Heart left ventricle (tissue), 16 donors: ENCODE data around the gene PIF1. TPM values are rescaled to one million over a fixed set of nuclear protein-coding genes. Genes with fewer than 3 reads are reported as not detected.

ENCODE experiments used
- ATAC-seq, 4 donors: fragments of 200-7000 bp; cut with Tn5 transposase; one replicate each; pipeline ENCODE4 v1.9.1; 2020 to 2022; ENCODE audit warnings: moderate library complexity in 4 of 4, mild to moderate bottlenecking in 3 of 4, moderate number of reproducible peaks in 1 of 4
- DNase-seq, 5 donors: peaks; one replicate each; pipeline ENCODE4 v3.0.0-alpha.2; 2020
- H3K27ac ChIP-seq, 12 donors: fragments of 200-600 bp; sonication (generic) in 4 of 12; one replicate each; pipeline versions ENCODE4 v1.5.0 to v1.8.0; 2016 to 2022; ENCODE audit warnings: mild to moderate bottlenecking in 2 of 12
- H3K27me3 ChIP-seq, 9 donors: fragments of 200-600 bp; sonication (generic) in 2 of 9; one replicate each; pipeline versions ENCODE4 v1.5.1 to v1.8.0; 2016 to 2022; ENCODE audit warnings: mild to moderate bottlenecking in 3 of 9
- H3K36me3 ChIP-seq, 9 donors: fragments of 200-600 bp; sonication (generic) in 2 of 9; one replicate each; pipeline versions ENCODE4 v1.5.0 to v1.8.0; 2018 to 2022; ENCODE audit warnings: mild to moderate bottlenecking in 2 of 9
- H3K4me1 ChIP-seq, 12 donors: fragments of 200-600 bp; sonication (generic) in 4 of 12; one replicate each; pipeline versions ENCODE4 v1.5.0 to v1.8.0; 2016 to 2022; ENCODE audit warnings: mild to moderate bottlenecking in 3 of 12
- H3K4me3 ChIP-seq, 12 donors: fragments of 200-600 bp; sonication (generic) in 4 of 12; one replicate each; pipeline versions ENCODE4 v1.5.0 to v1.8.0; 2017 to 2022; ENCODE audit warnings: mild to moderate bottlenecking in 9 of 12, moderate library complexity in 4 of 12
- H3K9me3 ChIP-seq, 12 donors: fragments of 200-600 bp; sonication (generic) in 4 of 12; one replicate each; pipeline versions ENCODE4 v1.5.0 to v1.8.0; 2016 to 2022; ENCODE audit warnings: mild to moderate bottlenecking in 1 of 12
- CTCF ChIP-seq, 12 donors: fragments of 200-600 bp; sonication (generic) in 4 of 12; IDR thresholded peaks; one replicate each; pipeline versions ENCODE4 v1.5.0 to v1.8.0; 2018 to 2022; ENCODE audit warnings: antibody characterized with exemption in 12 of 12, mild to moderate bottlenecking in 5 of 12
- POLR2A ChIP-seq, 2 donors: fragments of 450-650 bp; IDR thresholded peaks; one replicate each; pipeline ENCODE4 v1.6.1; 2017; ENCODE audit warnings: antibody characterized with exemption in 2 of 2, mild to moderate bottlenecking in 2 of 2, moderate library complexity in 2 of 2
- WGBS, 4 donors: extraction: QIAGEN DNeasy Blood & Tissue Kit in 2 of 4; methylation state at CpG; one replicate each; pipeline versions ENCODE4 v1.1.5 to v1.1.7; 2013 to 2018; 5-methylcytosine and 5-hydroxymethylcytosine counted together
- intact Hi-C, 10 donors: fragments of 100-400 bp; cut with DNase I; formaldehyde crosslinking; loops; one replicate each; pipeline versions ENCODE4 v1.11.1 to v1.14.2; 2022
- polyA plus RNA-seq, 2 donors: library from polyadenylated mRNA; stranded (reverse); fragments of 200-250 nt; gene quantifications; one replicate each; pipeline ENCODE4 v1.2.3, GENCODE V29; 2013
- total RNA-seq, 9 donors: library from RNA; depleted of rRNA in 2 of 9; stranded (reverse); fragments of >200 nt in 2 of 9; fragmentation: NEBNext Ultra II Directional in 3 of 9; extraction: Animal tissue kit (Norgen Biotek cat#: 25700) in 3 of 9; gene quantifications; one replicate each; pipeline versions ENCODE4 v1.1.0 to v1.2.4, GENCODE V29; 2016 to 2023
- donor health status: ischemic (EF 13 %, LVEDD 7.1; RV severe dilation, severe dysfunction).
- donor health status: healthy with polysubstance abuse.
- donor health status: DM: no; HTN: yes; CAD: no.
- donor health status: DM: no; HTN: no; CAD: no.
- donor health status: ischemic (EF 25% LVEDD 6.9; RV normal size, moderate dysfunction).
- donor health status: ischemic (EF 25% LVEDD 5.7; RV mildly dilated, moderate dysfunction).
- donor health status: healthy.
- donor health status: DM: yes; HTN: yes; CAD: no.
- donor health status: ischemic (EF 35%, LVEDD 5.7; RV mildly dilated, moderate dysfunction).
- donor health status: nonischemic (EF 11% LVEDD 7.7; RV severe dilation, severe dysfunction).
- donor health status: DM: yes; HTN: yes; CAD: no.
- donor health status: PGD.
- donor health status: ischemic (EF 29% LVEDD 5.4; RV normal size, mild dysfunction).
- donor health status: nonischemic (EF 23%, LVEDD 6.1; RV moderate dilation, normal function).

The PIF1 gene
- total and polyA plus RNA-seq, 11 donors, result 0.23 to 4.6 (median 0.52) TPM; not detected in 2

GRCh38 chr15:64856429-64857145 lies 31.1 kb upstream of the PIF1 start:
- DNase-seq (peak in 4 of 5 donors; percentile 38 to 74 (median 70)), ATAC-seq (peak; percentile 25 to 73 (median 70))
- intact Hi-C loops, result no loop called here
- TF ChIP-seq CTCF (IDR thresholded peaks at IDR 0.05), result peak in 2 of 12 donors; percentile 10 to 12
- no peak for TF ChIP-seq POLR2A (IDR thresholded peaks at IDR 0.05)
- WGBS, 4 donors, result 16 to 43% (median 36%) methylated on average over 4 to 5 of the region's 5 CpGs
- peak overlapping the region in 1 of 12 donors; percentile 4 for H3K4me3 ChIP-seq
- peaks cover 18 to 95% (median 62%) of the 10 kb centered on the region in 12 donors for H3K4me1 ChIP-seq
- peaks cover 0 to 100% (median 40%) of the 10 kb centered on the region in 9 donors for H3K36me3 ChIP-seq
- H3K27me3 ChIP-seq, result no peaks in the 10 kb centered on the region
- no peaks in the 10 kb centered on the region for H3K9me3 ChIP-seq
- peak overlapping the region; percentile 8 to 83 (median 71) for H3K27ac ChIP-seq

GRCh38 chr15:64855205-64855975 lies 29.9 kb upstream of the PIF1 start:
- DNase-seq (no peak), ATAC-seq (no peak)
- no peaks in the 10 kb centered on the region for H3K9me3 ChIP-seq
- H3K27ac ChIP-seq, result peak overlapping the region in 9 of 12 donors; percentile 29 to 83 (median 74)
- no peaks in the 10 kb centered on the region for H3K27me3 ChIP-seq
- H3K36me3 ChIP-seq, result peaks cover 0 to 100% (median 37%) of the 10 kb centered on the region in 9 donors
- H3K4me1 ChIP-seq, result peaks cover 18 to 98% (median 70%) of the 10 kb centered on the region in 12 donors
- TF ChIP-seq POLR2A (IDR thresholded peaks at IDR 0.05) (no peak), CTCF (IDR thresholded peaks at IDR 0.05) (no peak)
- WGBS, 4 donors, result 73 to 80% (median 78%) methylated on average over 7 of the region's 7 CpGs
- intact Hi-C loops, result no loop called here
- H3K4me3 ChIP-seq, result no peak overlapping the region

GRCh38 chr15:64854526-64854925 lies 29.1 kb upstream of the PIF1 start:
- WGBS, 4 donors, result 63 to 70% (median 68%) methylated on average over 3 of the region's 3 CpGs
- Histone ChIP-seq H3K36me3 (peaks cover 0 to 100% (median 39%) of the 10 kb centered on the region in 9 donors), H3K4me1 (peaks cover 18 to 99% (median 68%) of the 10 kb centered on the region in 12 donors), H3K27ac (peak overlapping the region in 9 of 12 donors; percentile 4 to 83 (median 34)), H3K9me3 (no peaks in the 10 kb centered on the region), H3K4me3 (no peak overlapping the region), H3K27me3 (no peaks in the 10 kb centered on the region)
- TF ChIP-seq POLR2A (IDR thresholded peaks at IDR 0.05) (no peak), CTCF (IDR thresholded peaks at IDR 0.05) (no peak)
- no peak for DNase-seq
- intact Hi-C loops, result no loop called here
- no peak for ATAC-seq

- intact Hi-C loops, result no loop called here
- ATAC-seq (peak in 2 of 4 donors; percentile 4 to 6), DNase-seq (no peak)
- H3K4me1 ChIP-seq, result peaks cover 18 to 98% (median 63%) of the 10 kb centered on the region in 12 donors
- no peak overlapping the region for H3K4me3 ChIP-seq
- no peaks in the 10 kb centered on the region for H3K9me3 ChIP-seq
- peaks cover 0 to 100% (median 43%) of the 10 kb centered on the region in 9 donors for H3K36me3 ChIP-seq
- WGBS, 4 donors, result 61 to 88% (median 70%) methylated on average over 3 to 4 of the region's 4 CpGs
- H3K27me3 ChIP-seq, result no peaks in the 10 kb centered on the region
- H3K27ac ChIP-seq, result peak overlapping the region in 6 of 12 donors; percentile 9 to 83 (median 48)
- no peak for TF ChIP-seq CTCF (IDR thresholded peaks at IDR 0.05)
- TF ChIP-seq POLR2A (IDR thresholded peaks at IDR 0.05), result no peak
These were observed 28.6 kb upstream of the PIF1 start for GRCh38 chr15:64854041-64854440.
